GM23338 (cell line): Measurements from ENCODE around the gene NDNF. TPM values are rescaled to one million over a fixed set of nuclear protein-coding genes. Genes with fewer than 3 reads are reported as not detected.

Experiments
- ATAC-seq: fragments of 200-7000 bp; cut with Tn5 transposase; 3 replicates; pipeline ENCODE4 v1.9.1; 2020
- DNase-seq: peaks from one replicate; pipeline ENCODE4 v3.0.0-alpha.2; 2015; ENCODE audit warnings: low spot score
- H2AFZ ChIP-seq: fragments of 200-600 bp; sonication (generic); 2 replicates; pipeline ENCODE4 v1.8.0; 2016; ENCODE audit warnings: antibody characterized with exemption, mild to moderate bottlenecking, moderate library complexity
- H3F3A ChIP-seq: fragments of 200-600 bp; sonication (generic); replicated peaks from 2 replicates; pipeline ENCODE4 v1.8.0; 2017; ENCODE audit warnings: antibody characterized with exemption, mixed run types, low read depth
- H3K27ac ChIP-seq: fragments of 200-600 bp; sonication (generic); 2 replicates; pipeline ENCODE4 v1.6.1; 2016; ENCODE audit warnings: low read depth
- H3K27me3 ChIP-seq: fragments of 200-600 bp; sonication (generic); 2 replicates; pipeline ENCODE4 v1.8.0; 2016; ENCODE audit warnings: mild to moderate bottlenecking, mixed run types, moderate library complexity; ENCODE audit not compliant: insufficient read depth
- H3K36me3 ChIP-seq: fragments of 200-600 bp; sonication (generic); 2 replicates; pipeline ENCODE4 v1.8.0; 2016; ENCODE audit warnings: mild to moderate bottlenecking; ENCODE audit not compliant: insufficient read depth
- H3K4me1 ChIP-seq: fragments of 200-600 bp; sonication (generic); 2 replicates; pipeline ENCODE4 v1.8.0; 2016; ENCODE audit warnings: mild to moderate bottlenecking, moderate library complexity; ENCODE audit not compliant: insufficient read depth
- H3K4me2 ChIP-seq: fragments of 200-600 bp; sonication (generic); 2 replicates; pipeline ENCODE4 v1.7.1; 2017; ENCODE audit warnings: mixed run types
- H3K4me3 ChIP-seq: fragments of 200-600 bp; sonication (generic); 2 replicates; pipeline ENCODE4 v1.6.1; 2016; ENCODE audit warnings: mixed run types
- H3K79me2 ChIP-seq: fragments of 200-600 bp; sonication (generic); replicated peaks from 2 replicates; pipeline ENCODE4 v1.8.0; 2017; ENCODE audit warnings: mild to moderate bottlenecking; ENCODE audit not compliant: insufficient read depth
- H3K9me2 ChIP-seq: fragments of 200-600 bp; sonication (generic); 2 replicates; pipeline ENCODE4 v1.8.0; 2017; ENCODE audit not compliant: insufficient read depth
- H4K20me1 ChIP-seq: fragments of 200-600 bp; sonication (generic); replicated peaks from 2 replicates; pipeline ENCODE4 v1.8.0; 2017; ENCODE audit warnings: mild to moderate bottlenecking; ENCODE audit not compliant: insufficient read depth
- H3K27ac Mint-ChIP-seq: 2 replicates; pipeline ENCODE4 v1.8.0; 2020; ENCODE audit warnings: inconsistent platforms, mild to moderate bottlenecking, moderate library complexity, mixed read lengths
- H3K27me3 Mint-ChIP-seq: 3 replicates; pipeline ENCODE4 v1.8.0; 2022; ENCODE audit warnings: low read depth, mild to moderate bottlenecking, moderate library complexity, mixed read lengths, inconsistent platforms; ENCODE audit not compliant: insufficient read depth, poor library complexity
- H3K36me3 Mint-ChIP-seq: 3 replicates; pipeline ENCODE4 v1.8.0; 2021; ENCODE audit warnings: low read depth, mild to moderate bottlenecking, inconsistent platforms, moderate library complexity, mixed read lengths
- H3K4me1 Mint-ChIP-seq: 3 replicates; pipeline ENCODE4 v1.8.0; 2020; ENCODE audit warnings: mild to moderate bottlenecking, inconsistent platforms, mixed read lengths
- H3K4me3 Mint-ChIP-seq: 3 replicates; pipeline ENCODE4 v1.8.0; 2021; ENCODE audit warnings: moderate library complexity, mild to moderate bottlenecking, inconsistent platforms, mixed read lengths
- H3K9me3 Mint-ChIP-seq: 3 replicates; pipeline ENCODE4 v1.8.0; 2020; ENCODE audit warnings: moderate library complexity, mild to moderate bottlenecking, inconsistent platforms, mixed read lengths
- CREB1 ChIP-seq: fragments of 250-450 bp; sonication (Bioruptor Pico); IDR thresholded peaks from 2 replicates; pipeline ENCODE4 v1.5.0; 2020; ENCODE audit warnings: low read depth, mild to moderate bottlenecking, moderate library complexity
- JUNB ChIP-seq: IDR thresholded peaks from one replicate; pipeline ENCODE4 v1.6.1; 2016; ENCODE audit warnings: antibody characterized with exemption; ENCODE audit not compliant: unreplicated experiment
- ZNF462 ChIP-seq: fragments of 250-450 bp; sonication (Bioruptor Pico); IDR thresholded peaks from 2 replicates; pipeline ENCODE4 v1.5.0; 2020; ENCODE audit warnings: mild to moderate bottlenecking, moderate library complexity
- polyA plus RNA-seq: library from polyadenylated mRNA; unstranded; fragments of >200 nt; fragmentation: Nextera tagmentation; extraction: Ambion mirVana; gene quantifications from 2 replicates; pipeline ENCODE4 v1.2.1, GENCODE V29; 2016
- total RNA-seq: library from RNA; depleted of rRNA; stranded (reverse); fragments of >200 nt; shearing (Covaris generic); gene quantifications from 2 replicates; pipeline ENCODE4 v1.2.3, GENCODE V29; 2014

The NDNF gene
- total and polyA plus RNA-seq, 2 experiments from 2014 or later: 0.31 to 0.73 TPM

- Histone ChIP-seq H3K4me3 (no peak overlapping the region), H3K27ac (no peak overlapping the region), H3K27me3 (no peaks in the 10 kb centered on the region), H3K36me3 (no peaks in the 10 kb centered on the region), H4K20me1 (no peaks in the 10 kb centered on the region), H3F3A (no peaks in the 10 kb centered on the region), H3K79me2 (no peaks in the 10 kb centered on the region), H2AFZ (peak overlapping the region; percentile 76), H3K4me1 (peaks cover 6% of the 10 kb centered on the region), H3K4me2 (0 out of 2 replicates have a peak overlapping the region, but pooled peaks have one; percentile 35), H3K9me2 (no peaks in the 10 kb centered on the region)
- no peak for TF ChIP-seq JUNB
- H3K27ac Mint-ChIP-seq: no peak overlapping the region
- no peak overlapping the region for H3K4me3 Mint-ChIP-seq
- ATAC-seq: peak; percentile 41
- peaks cover 9% of the 10 kb centered on the region for H3K4me1 Mint-ChIP-seq
- no peaks in the 10 kb centered on the region for H3K36me3 Mint-ChIP-seq
- peak; percentile 41 for DNase-seq
- H3K27me3 Mint-ChIP-seq: peaks cover 3% of the 10 kb centered on the region
- peaks cover 5% of the 10 kb centered on the region; the same call in 1 of the 3 replicates for H3K9me3 Mint-ChIP-seq
Measured at GRCh38 chr4:120994521-120994920, 77.8 kb downstream of the NDNF start.

- Histone ChIP-seq H3K4me3 (no peak overlapping the region), H3K9me2 (no peaks in the 10 kb centered on the region), H3K27me3 (no peaks in the 10 kb centered on the region), H3K79me2 (no peaks in the 10 kb centered on the region), H3F3A (no peaks in the 10 kb centered on the region), H2AFZ (no peak overlapping the region), H4K20me1 (no peaks in the 10 kb centered on the region), H3K4me2 (no peak overlapping the region), H3K27ac (no peak overlapping the region), H3K4me1 (peaks cover 6% of the 10 kb centered on the region), H3K36me3 (no peaks in the 10 kb centered on the region)
- peaks cover 3% of the 10 kb centered on the region for H3K27me3 Mint-ChIP-seq
- TF ChIP-seq ZNF462 (CRISPR knock-in tag) (no peak), CREB1 (CRISPR knock-in tag) (no peak)
- H3K9me3 Mint-ChIP-seq: peaks cover 5% of the 10 kb centered on the region; the same call in 1 of the 3 replicates
- DNase-seq (no peak), ATAC-seq (no peak)
- peaks cover 9% of the 10 kb centered on the region for H3K4me1 Mint-ChIP-seq
- no peak overlapping the region for H3K4me3 Mint-ChIP-seq
- no peaks in the 10 kb centered on the region for H3K36me3 Mint-ChIP-seq
- H3K27ac Mint-ChIP-seq: no peak overlapping the region
Measured at GRCh38 chr4:120991885-120992284, 80.5 kb downstream of the NDNF start.
